ENCODE results near the gene PRKD3. TPM values are rescaled to one million over a fixed set of nuclear protein-coding genes. Genes with fewer than 3 reads are reported as not detected.

The PRKD3 gene
- total RNA-seq, 1 experiment from 2014 or later: 27.2 TPM

DNA sequence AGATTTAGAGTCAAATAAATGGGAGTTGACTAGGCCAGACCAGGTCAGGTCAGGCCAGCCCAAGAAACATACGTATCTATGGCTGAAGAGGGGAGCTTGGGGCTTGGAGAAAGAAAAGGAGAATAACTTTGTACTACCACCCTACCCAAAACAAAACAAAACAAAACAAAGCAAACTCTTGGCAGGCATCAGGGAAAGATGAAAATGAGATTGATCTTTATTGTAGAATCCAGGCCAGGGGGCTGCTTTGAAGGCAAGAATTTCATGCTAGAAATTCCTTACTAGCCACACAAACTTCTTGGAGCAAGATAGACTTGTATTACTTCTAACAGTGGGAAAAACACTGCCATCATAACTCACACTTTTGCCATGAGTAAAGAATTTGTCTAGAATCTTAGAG is 46.0 kb upstream of the PRKD3 start:
- Histone ChIP-seq H3K79me2 (ENCODE audit: low read length) (no peaks in the 10 kb centered on the region), H3K27me3 (ENCODE audit: low read length) (no peaks in the 10 kb centered on the region), H3K4me3 (ENCODE audit: low read length) (no peak overlapping the region), H2AFZ (ENCODE audit: low read length) (no peak overlapping the region), H3K4me2 (ENCODE audit: low read length) (no peak overlapping the region), H3K4me1 (ENCODE audit: insufficient read depth, low read length) (peaks cover 11% of the 10 kb centered on the region), H3K9me2 (replicated peaks; ENCODE audit: low read length) (no peaks in the 10 kb centered on the region), H4K20me1 (ENCODE audit: low read length) (no peaks in the 10 kb centered on the region), H3K9me3 (ENCODE audit: low read length) (no peaks in the 10 kb centered on the region), H3F3A (ENCODE audit: low read length, unreplicated experiment) (no peaks in the 10 kb centered on the region), H3K9ac (ENCODE audit: low read length) (no peak overlapping the region), H3K36me3 (ENCODE audit: low read depth, low read length) (no peaks in the 10 kb centered on the region), H3K27ac (ENCODE audit: low read length) (no peak overlapping the region)
- no peak for ATAC-seq
- intact Hi-C loops (cut with micrococcal nuclease): no loop called here
- POLR2A ChIA-PET (ENCODE audit: unreplicated experiment): no interaction called here
- no TSS peak for BruUV-seq (replicated peaks)
- CTCF ChIA-PET: no interaction called here
- DNase-seq: no peak
- TF ChIP-seq, protein P1, sequence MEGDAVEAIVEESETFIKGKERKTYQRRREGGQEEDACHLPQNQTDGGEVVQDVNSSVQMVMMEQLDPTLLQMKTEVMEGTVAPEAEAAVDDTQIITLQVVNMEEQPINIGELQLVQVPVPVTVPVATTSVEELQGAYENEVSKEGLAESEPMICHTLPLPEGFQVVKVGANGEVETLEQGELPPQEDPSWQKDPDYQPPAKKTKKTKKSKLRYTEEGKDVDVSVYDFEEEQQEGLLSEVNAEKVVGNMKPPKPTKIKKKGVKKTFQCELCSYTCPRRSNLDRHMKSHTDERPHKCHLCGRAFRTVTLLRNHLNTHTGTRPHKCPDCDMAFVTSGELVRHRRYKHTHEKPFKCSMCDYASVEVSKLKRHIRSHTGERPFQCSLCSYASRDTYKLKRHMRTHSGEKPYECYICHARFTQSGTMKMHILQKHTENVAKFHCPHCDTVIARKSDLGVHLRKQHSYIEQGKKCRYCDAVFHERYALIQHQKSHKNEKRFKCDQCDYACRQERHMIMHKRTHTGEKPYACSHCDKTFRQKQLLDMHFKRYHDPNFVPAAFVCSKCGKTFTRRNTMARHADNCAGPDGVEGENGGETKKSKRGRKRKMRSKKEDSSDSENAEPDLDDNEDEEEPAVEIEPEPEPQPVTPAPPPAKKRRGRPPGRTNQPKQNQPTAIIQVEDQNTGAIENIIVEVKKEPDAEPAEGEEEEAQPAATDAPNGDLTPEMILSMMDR (conservative IDR thresholded peaks at IDR 0.05; ENCODE audit: low read depth, low read length): no peak
- no peak for TF ChIP-seq EZH2 (IDR thresholded peaks at IDR 0.05; ENCODE audit: low read length, unreplicated experiment)
- no peak for TF ChIP-seq EZH2phosphoT487 (IDR thresholded peaks at IDR 0.05; ENCODE audit: borderline replicate concordance, low read length)

DNA sequence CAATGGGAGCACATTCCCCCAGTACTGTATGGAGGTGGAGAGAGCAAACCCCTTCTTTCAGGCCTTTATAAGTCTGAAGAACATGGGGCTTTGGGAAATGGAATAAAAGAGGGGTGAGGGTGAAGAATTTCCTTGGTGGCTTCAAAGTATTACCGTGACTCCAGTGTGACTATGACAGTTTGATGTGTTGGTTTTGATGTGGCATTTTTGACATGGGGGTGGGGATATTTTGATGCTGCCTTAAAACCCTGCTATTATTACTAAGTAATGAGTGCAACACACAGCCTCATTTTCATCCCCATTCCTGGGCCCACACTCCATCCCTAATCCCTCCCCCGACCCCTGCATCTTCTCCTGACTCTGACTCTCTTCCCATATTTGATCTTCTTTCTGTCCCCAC is 43.4 kb upstream of the PRKD3 start:
- POLR2A ChIA-PET (ENCODE audit: unreplicated experiment): no interaction called here
- H3K9me2 ChIP-seq (replicated peaks; ENCODE audit: low read length): no peaks in the 10 kb centered on the region
- H3K27ac ChIP-seq (ENCODE audit: low read length): no peak overlapping the region
- no peak overlapping the region for H3K4me2 ChIP-seq (ENCODE audit: low read length)
- no peaks in the 10 kb centered on the region for H3K9me3 ChIP-seq (ENCODE audit: low read length)
- TF ChIP-seq, protein P1 (conservative IDR thresholded peaks at IDR 0.05; ENCODE audit: low read depth, low read length): no peak
- no peak for TF ChIP-seq EZH2 (IDR thresholded peaks at IDR 0.05; ENCODE audit: low read length, unreplicated experiment)
- no peak for TF ChIP-seq EZH2phosphoT487 (IDR thresholded peaks at IDR 0.05; ENCODE audit: borderline replicate concordance, low read length)
- ATAC-seq (no peak), DNase-seq (no peak)
- no peaks in the 10 kb centered on the region for H3F3A ChIP-seq (ENCODE audit: low read length, unreplicated experiment)
- no peaks in the 10 kb centered on the region for H4K20me1 ChIP-seq (ENCODE audit: low read length)
- BruUV-seq (replicated peaks): no TSS peak
- H3K4me1 ChIP-seq (ENCODE audit: insufficient read depth, low read length): peaks cover 16% of the 10 kb centered on the region
- no peaks in the 10 kb centered on the region for H3K79me2 ChIP-seq (ENCODE audit: low read length)
- no peak overlapping the region for H3K4me3 ChIP-seq (ENCODE audit: low read length)
- H3K27me3 ChIP-seq (ENCODE audit: low read length): no peaks in the 10 kb centered on the region
- H2AFZ ChIP-seq (ENCODE audit: low read length): no peak overlapping the region
- intact Hi-C loops (cut with micrococcal nuclease): no loop called here
- no peaks in the 10 kb centered on the region for H3K36me3 ChIP-seq (ENCODE audit: low read depth, low read length)
- no peak overlapping the region for H3K9ac ChIP-seq (ENCODE audit: low read length)
- CTCF ChIA-PET: no interaction called here

DNA sequence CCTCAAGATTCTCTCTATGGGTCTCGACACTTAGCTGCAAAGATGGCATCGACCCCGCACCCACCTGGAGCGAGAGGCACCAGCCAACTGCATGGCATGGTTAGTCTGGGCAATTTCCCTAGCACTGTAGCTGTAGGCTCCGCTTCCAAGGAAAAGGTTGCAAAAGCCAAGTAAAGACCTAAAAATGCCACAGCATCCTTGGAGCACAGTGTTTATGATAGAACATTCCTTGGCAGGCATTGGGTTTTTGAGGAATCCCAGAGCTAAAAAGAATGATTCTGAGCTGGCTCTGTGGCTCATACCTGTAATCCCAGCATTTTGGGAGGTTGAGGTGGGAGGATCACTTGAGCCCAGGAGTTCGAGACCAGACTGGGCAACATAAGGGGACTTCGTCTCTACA is 42.7 kb upstream of the PRKD3 start:
- BruUV-seq (replicated peaks): no TSS peak
- Histone ChIP-seq H3K9me3 (ENCODE audit: low read length) (no peaks in the 10 kb centered on the region), H3K9me2 (replicated peaks; ENCODE audit: low read length) (no peaks in the 10 kb centered on the region), H3F3A (ENCODE audit: low read length, unreplicated experiment) (no peaks in the 10 kb centered on the region), H3K4me2 (ENCODE audit: low read length) (no peak overlapping the region), H3K27ac (ENCODE audit: low read length) (no peak overlapping the region), H4K20me1 (ENCODE audit: low read length) (no peaks in the 10 kb centered on the region), H3K36me3 (ENCODE audit: low read depth, low read length) (no peaks in the 10 kb centered on the region), H3K4me3 (ENCODE audit: low read length) (no peak overlapping the region), H3K27me3 (ENCODE audit: low read length) (no peaks in the 10 kb centered on the region), H3K9ac (ENCODE audit: low read length) (no peak overlapping the region), H3K79me2 (ENCODE audit: low read length) (no peaks in the 10 kb centered on the region), H2AFZ (ENCODE audit: low read length) (no peak overlapping the region), H3K4me1 (ENCODE audit: insufficient read depth, low read length) (peaks cover 16% of the 10 kb centered on the region)
- intact Hi-C loops (cut with micrococcal nuclease): no loop called here
- ChIA-PET POLR2A (ENCODE audit: unreplicated experiment) (no interaction called here), CTCF (no interaction called here)
- TF ChIP-seq, protein P1 (conservative IDR thresholded peaks at IDR 0.05; ENCODE audit: low read depth, low read length): no peak
- no peak for DNase-seq
- no peak for ATAC-seq
